GM12864 (cell line): Measurements from ENCODE around the gene FAP.

ENCODE experiments used
- DNase-seq: peaks from one replicate; pipeline ENCODE4 v3.0.0-alpha.2; 2011; ENCODE audit warnings: low read depth
- H3K4me3 ChIP-seq: 2 replicates; pipeline ENCODE4 v1.5.1; 2011; ENCODE audit warnings: mild to moderate bottlenecking, low read depth, low read length, control low read depth
- CTCF ChIP-seq: IDR thresholded peaks from 2 replicates; pipeline ENCODE4 v1.5.1; 2011; ENCODE audit warnings: low read depth, mild to moderate bottlenecking, moderate library complexity, low read length, control low read depth, inconsistent platforms; ENCODE audit errors: missing control alignments

FAP gene

GRCh38 chr2:162166174-162166573 is 77.1 kb downstream of the FAP start:
- no peak overlapping the region for H3K4me3 ChIP-seq
- DNase-seq, result no peak
- TF ChIP-seq CTCF, result no peak

GRCh38 chr2:162164802-162165201 is 78.4 kb downstream of the FAP start:
- no peak for DNase-seq
- no peak for TF ChIP-seq CTCF
- H3K4me3 ChIP-seq, result no peak overlapping the region

- no peak for DNase-seq
- no peak overlapping the region for H3K4me3 ChIP-seq
- no peak for TF ChIP-seq CTCF
These were observed 83.8 kb downstream of the FAP start for GRCh38 chr2:162159446-162159845.

GRCh38 chr2:162156149-162156548 is 87.1 kb downstream of the FAP start:
- no peak overlapping the region for H3K4me3 ChIP-seq
- no peak for DNase-seq
- no peak for TF ChIP-seq CTCF

- DNase-seq, result no peak
- no peak overlapping the region for H3K4me3 ChIP-seq
- peak; percentile 6 for TF ChIP-seq CTCF
These were observed 88.2 kb downstream of the FAP start for GRCh38 chr2:162155093-162155492.

- peak; percentile 80 for TF ChIP-seq CTCF
- H3K4me3 ChIP-seq, result no peak overlapping the region
- DNase-seq, result peak; percentile 12
These were observed 89.5 kb downstream of the FAP start for GRCh38 chr2:162153608-162154224.

- DNase-seq, result no peak
- TF ChIP-seq CTCF, result no peak
These were observed 91.1 kb downstream of the FAP start, which contains the start of gene GCG for GRCh38 chr2:162152147-162152546. GCG (minus strand) TSS chr2:162152247; CDS start chr2:162149178, 3,069 bp downstream.

More at GRCh38 chr2:162152147-162152546, 91.1 kb downstream of the FAP start, which contains the start of gene GCG:
- H3K4me3 ChIP-seq, result no peak within 1 kb of the TSS
